SK-N-SH treated with all-trans-retinoic acid at 6 μM for 48 hours (cell line): ENCODE measurements around the gene RNF213.

Source experiments
- PATZ1 ChIP-seq: fragments of 250-450 bp; sonication (Bioruptor Pico); IDR thresholded peaks from 2 replicates; pipeline ENCODE4 v1.8.0; 2020; ENCODE audit warnings: mild to moderate bottlenecking, moderate library complexity, borderline replicate concordance
- ZFP3 ChIP-seq: fragments of 250-450 bp; sonication (Bioruptor Pico); IDR thresholded peaks from 2 replicates; pipeline ENCODE4 v1.5.0; 2020; ENCODE audit warnings: mild to moderate bottlenecking, moderate library complexity
- TF ChIP-seq, protein P1 (sequence below): fragments of 250-450 bp; sonication (Bioruptor Pico); IDR thresholded peaks from 2 replicates; pipeline ENCODE4 v1.5.1; 2020; ENCODE audit warnings: low read depth, mild to moderate bottlenecking, moderate library complexity

GRCh38 chr17:80422981-80423380, 162.3 kb downstream of the RNF213 start:
- TF ChIP-seq PATZ1 (CRISPR knock-in tag) (no peak), ZFP3 (CRISPR knock-in tag) (no peak)
- TF ChIP-seq, protein P1, sequence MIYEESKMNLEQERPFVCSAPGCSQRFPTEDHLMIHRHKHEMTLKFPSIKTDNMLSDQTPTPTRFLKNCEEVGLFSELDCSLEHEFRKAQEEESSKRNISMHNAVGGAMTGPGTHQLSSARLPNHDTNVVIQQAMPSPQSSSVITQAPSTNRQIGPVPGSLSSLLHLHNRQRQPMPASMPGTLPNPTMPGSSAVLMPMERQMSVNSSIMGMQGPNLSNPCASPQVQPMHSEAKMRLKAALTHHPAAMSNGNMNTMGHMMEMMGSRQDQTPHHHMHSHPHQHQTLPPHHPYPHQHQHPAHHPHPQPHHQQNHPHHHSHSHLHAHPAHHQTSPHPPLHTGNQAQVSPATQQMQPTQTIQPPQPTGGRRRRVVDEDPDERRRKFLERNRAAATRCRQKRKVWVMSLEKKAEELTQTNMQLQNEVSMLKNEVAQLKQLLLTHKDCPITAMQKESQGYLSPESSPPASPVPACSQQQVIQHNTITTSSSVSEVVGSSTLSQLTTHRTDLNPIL (CRISPR knock-in tag): no peak
